AG10803 (cell line): Measurements from ENCODE around the gene CXADR.
A peak's percentile ranks its signal among the peaks of the same experiment; 100 is the strongest.
"Not testable (repeated sequence)": the region's sequence is repeated elsewhere in the genome, so short reads cannot be mapped to it uniquely, and the experiment has no call there.

Experiments
- DNase-seq: peaks from one replicate; pipeline ENCODE4 v3.0.0; 2010; ENCODE audit warnings: low read depth
- H3K4me3 ChIP-seq: 2 replicates; pipeline ENCODE4 v1.5.1; 2011; ENCODE audit warnings: mild to moderate bottlenecking, low read length, control low read depth
- CTCF ChIP-seq: conservative IDR thresholded peaks from 2 replicates; pipeline ENCODE4 v1.5.1; 2011; ENCODE audit warnings: mild to moderate bottlenecking, low read length, control low read depth, inconsistent platforms

Gene CXADR

DNA sequence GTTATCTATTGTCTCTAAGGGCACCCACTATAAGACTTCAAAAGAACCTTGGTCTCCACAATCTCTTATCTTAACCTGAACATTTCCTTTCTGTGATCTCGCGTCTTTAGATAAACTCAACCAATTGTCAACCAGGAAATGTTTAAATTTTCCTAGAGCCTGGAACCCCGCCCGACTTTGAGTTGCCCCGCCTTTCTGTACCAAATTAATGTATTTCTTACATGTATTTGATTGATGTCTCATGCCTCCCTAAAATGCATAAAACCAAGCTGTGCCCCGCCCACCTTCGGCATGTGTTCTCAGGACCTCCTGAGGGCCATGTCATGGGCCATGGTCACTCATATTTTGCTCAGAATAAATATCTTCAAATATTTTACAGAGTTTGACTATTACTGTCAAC is 5.9 kb upstream of the CXADR start:
- DNase-seq = no peak
- H3K4me3 ChIP-seq = no peak overlapping the region
- no peak for TF ChIP-seq CTCF

- H3K4me3 ChIP-seq = no peak overlapping the region
- no peak for TF ChIP-seq CTCF
- DNase-seq = no peak
These were observed 5.3 kb upstream of the CXADR start for GRCh38 chr21:17507591-17507990.

- no peak for DNase-seq
- TF ChIP-seq CTCF = no peak
- H3K4me3 ChIP-seq = peak overlapping the region; percentile 26
These were observed 626 bp downstream of the CXADR start for GRCh38 chr21:17513214-17514123.

GRCh38 chr21:17514124-17514845 is 1.4 kb downstream of the CXADR start:
- TF ChIP-seq CTCF = no peak
- DNase-seq = no peak
- no peak overlapping the region for H3K4me3 ChIP-seq

DNA sequence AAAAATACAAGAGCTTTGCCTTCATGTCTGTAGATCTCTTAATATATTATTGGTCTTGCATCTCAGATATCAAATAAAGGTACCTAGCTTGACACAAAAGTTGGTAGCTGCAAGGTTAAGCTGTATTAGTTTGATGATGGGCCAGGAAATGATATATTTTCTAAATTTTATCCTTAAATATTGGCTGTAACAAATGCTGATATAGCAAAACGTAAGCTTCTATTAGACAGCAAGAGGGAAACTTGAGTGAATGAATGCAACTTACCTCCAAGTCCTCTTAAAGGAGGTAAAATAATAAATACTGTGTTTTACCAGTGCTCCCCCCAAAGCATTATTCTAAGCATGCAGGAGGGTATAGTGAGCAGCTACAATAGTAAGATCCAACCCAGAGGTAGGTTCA is 4.2 kb downstream of the CXADR start:
- not testable (repeated sequence) for H3K4me3 ChIP-seq, DNase-seq

GRCh38 chr21:17519208-17519738 is 6.4 kb downstream of the CXADR start:
- no peak for TF ChIP-seq CTCF
- DNase-seq = no peak
- H3K4me3 ChIP-seq = no peak overlapping the region

- no peak overlapping the region for H3K4me3 ChIP-seq
- TF ChIP-seq CTCF = no peak
- no peak for DNase-seq
These were observed 7.2 kb downstream of the CXADR start for GRCh38 chr21:17519965-17520609.
